ENCODE measurements around the gene EXOC3L1.

The EXOC3L1 gene

DNA sequence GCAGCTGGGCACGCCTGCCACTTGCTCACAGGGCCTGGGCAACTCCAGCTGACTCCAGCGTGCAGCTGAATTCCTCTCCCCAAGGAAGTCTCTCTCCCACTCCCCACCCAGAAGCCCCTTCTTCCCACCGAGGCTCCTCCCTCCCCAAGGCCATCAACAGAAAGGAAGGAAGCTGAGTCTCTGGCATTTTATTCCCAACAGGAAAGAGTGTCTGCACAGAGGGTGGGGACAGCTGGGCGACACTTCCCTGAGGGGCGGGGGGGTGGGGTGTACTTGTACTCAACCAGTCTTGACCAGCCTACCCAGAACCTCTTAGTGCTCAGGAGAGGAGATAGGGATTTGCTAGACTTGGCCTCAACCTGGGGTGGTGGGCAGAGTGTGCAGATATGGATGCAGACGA lies at the start of gene EXOC3L1:
EXOC3L1 (minus strand) TSS at position 96 of the 400 bp plus-strand sequence. CDS start 460 bp downstream, outside the sequence.
- no peak for DNase-seq (ENCODE audit: low read depth)

DNA sequence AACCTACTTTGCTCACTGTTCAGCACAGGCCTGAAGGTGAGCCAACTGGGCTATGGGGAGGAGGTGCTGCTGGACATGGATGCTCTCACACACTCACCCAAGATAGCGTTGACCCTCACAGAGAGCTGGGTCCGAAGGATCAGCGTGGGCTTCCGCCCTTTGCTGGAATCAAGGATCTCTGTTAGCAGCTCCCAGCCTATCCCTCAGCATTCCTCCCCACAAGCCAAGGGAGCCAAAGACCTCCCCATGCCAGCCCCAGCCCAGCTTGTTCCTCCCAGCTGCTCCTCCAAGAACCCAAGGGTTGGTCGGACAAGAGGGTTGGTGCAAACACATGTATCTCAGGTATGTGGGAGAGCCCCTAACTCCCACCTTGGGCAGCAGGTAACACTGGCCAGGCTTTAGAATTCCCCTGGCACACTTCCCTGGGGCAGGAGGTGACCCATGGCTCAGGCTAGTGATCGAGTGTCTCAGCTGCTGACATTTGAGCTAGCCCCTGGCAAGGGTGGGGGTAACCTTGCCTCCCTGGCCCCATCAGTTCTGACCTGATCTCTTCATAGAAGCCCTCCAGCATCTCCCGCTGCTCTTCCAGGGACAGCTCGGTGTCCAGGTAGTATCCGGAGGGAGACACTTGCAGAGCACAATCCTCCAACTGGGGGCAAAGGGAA lies 49.0 kb upstream of the EXOC3L1 start:
- DNase-seq (ENCODE audit: low read depth) = no peak

GRCh38 chr16:67238278-67238575 lies 48.3 kb upstream of the EXOC3L1 start:
- DNase-seq (ENCODE audit: low read depth) = no peak

- no peak for DNase-seq (ENCODE audit: low read depth)
These were observed 47.7 kb upstream of the EXOC3L1 start for GRCh38 chr16:67237396-67238277.

GRCh38 chr16:67236563-67237395 lies 46.8 kb upstream of the EXOC3L1 start:
- peak; percentile 66 for DNase-seq (ENCODE audit: low read depth)

DNA sequence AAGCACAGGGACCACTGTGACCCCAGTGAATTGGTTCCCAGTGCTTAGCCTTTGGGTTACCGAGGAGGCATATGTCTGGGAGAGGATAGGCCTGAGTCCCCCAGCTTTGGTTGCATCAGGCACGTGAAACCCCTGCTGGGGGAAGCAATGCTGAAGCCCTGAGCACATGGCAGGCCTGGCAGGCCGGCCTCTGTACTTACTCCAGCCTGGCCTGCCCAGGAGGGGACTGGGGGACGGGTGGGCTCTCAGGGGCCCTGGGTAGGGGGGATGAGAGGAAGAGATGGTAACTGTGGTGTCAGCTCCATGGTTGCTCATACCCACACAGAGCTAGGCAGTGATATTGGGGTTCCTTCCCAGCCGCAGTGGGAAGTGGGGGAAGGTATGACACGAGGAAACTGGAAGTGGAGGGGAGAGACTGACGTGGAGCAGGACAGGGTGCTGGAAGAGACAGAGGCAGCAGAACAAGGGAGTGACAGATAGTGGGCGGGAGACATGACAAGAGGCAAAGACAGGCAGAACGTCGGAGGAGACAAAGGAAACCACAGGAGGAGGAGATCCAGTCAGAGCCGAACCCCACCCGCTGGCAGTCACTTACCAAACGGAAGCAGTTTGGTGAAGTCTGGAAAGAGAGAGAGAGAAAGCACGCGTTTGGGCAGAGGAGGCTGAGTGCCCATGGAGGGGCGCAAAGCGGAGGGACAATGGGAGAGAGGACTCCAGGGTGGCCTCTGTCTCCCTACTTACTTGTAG lies 46.1 kb upstream of the EXOC3L1 start:
- no peak for DNase-seq (ENCODE audit: low read depth)

DNA sequence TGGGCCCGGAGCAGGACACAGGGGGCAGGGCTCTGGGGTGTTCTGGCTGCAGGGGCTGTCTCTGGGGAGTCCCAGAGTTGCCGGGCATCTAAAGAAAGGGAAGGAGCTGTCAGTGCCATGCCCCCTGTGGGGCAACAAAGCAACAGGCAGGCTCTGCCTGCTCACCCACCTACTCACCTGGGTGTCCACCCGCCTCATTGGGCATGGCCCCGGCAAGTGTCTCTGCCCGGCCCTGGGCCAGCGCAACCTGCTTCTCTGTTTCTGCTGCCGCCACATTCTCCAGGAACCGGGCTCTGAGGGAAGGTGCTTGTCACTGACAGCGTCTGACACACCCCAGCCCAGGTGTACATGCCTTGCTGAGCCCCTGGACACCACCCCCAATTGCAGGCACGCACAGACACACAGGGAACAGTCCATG lies 44.3 kb upstream of the EXOC3L1 start:
- DNase-seq (ENCODE audit: low read depth) = no peak

DNA sequence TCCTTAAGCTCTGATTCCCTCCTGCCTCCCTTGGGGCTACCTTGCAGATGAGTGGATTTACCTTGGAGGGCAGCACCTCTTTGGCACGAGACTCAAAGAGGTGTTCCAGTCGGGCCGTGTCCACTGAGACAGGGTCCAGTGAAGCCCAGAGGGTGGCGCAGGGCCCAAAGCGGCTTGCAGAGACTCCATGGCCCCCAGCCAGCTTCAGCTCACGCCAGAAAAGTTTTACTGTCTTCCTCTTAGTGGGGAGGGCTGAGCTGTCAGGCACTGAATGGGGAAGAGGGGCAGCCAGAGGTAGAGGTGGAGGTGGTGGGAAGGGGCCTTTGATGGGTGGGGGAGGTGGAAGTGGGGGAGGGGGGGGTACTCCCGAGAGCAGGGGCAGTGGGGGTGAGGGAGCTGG lies 43.7 kb upstream of the EXOC3L1 start:
- DNase-seq (ENCODE audit: low read depth) = no peak

- DNase-seq (ENCODE audit: low read depth) = no peak
These were observed 41.1 kb upstream of the EXOC3L1 start for GRCh38 chr16:67230809-67231660.

DNA sequence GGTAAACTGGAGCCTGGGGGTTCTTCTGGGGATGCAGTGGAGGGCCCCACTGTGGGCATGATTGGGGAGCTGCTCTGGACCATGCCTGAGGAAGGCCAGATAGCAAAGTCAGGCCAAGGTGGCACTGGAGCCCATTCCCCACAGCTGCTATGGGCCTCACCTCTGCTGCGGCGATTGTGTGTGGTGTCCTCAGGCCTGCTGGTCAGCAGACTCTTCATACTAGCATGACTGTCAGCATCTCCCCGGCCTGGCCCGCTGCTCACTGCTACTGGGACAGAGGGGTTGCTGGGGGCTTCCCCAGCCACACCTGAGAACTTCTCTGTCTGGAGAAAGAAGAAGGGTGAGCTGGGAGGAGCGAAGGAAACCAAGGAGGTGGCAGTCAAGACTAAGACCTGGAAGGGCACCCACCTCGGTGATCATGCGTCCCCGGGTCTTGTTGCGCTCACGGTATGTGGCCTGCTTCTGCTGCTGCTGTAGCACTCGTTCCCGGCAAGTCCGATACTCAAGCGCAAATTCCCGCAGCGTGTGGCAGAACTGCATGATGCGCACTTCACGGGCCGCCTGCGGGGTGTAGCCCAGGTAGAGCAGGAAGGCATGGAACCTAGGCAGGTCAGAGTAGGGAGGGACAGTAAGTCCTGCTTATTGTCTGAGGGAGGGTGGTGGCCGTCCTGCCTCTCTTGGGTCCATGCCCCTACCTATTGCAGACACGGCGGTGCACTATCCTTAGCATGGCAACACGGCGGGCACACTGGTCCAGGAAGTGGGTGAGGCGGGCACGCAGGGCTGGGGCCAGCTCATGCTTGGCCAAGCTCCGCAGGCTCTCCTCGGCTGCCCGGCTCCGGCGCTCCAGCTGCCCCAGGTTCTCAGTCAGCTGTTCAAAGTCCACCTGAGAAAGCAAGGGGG lies 40.2 kb upstream of the EXOC3L1 start:
- DNase-seq (ENCODE audit: low read depth) = no peak

GRCh38 chr16:67228905-67229304 lies 39.0 kb upstream of the EXOC3L1 start:
- no peak for DNase-seq (ENCODE audit: low read depth)

- no peak for DNase-seq (ENCODE audit: low read depth)
These were observed 38.3 kb upstream of the EXOC3L1 start for GRCh38 chr16:67228034-67228785.

DNA sequence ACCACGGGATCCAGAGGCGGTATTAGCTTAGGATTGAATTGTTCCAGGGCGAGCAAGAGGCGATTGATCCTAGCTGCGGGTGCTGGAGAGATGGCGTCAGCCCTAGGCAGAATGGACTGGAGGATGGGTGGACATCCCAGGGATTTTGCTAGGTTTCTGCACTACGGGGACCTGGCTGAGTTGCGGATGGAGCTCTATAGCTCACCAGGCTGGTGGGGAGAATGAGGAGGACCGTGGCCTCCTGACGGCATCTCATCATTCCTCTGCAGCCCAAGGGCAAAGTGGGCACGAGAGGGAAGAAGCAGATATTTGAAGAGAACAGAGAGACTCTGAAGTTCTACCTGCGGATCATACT lies 37.6 kb upstream of the EXOC3L1 start:
- DNase-seq (ENCODE audit: low read depth) = no peak

DNA sequence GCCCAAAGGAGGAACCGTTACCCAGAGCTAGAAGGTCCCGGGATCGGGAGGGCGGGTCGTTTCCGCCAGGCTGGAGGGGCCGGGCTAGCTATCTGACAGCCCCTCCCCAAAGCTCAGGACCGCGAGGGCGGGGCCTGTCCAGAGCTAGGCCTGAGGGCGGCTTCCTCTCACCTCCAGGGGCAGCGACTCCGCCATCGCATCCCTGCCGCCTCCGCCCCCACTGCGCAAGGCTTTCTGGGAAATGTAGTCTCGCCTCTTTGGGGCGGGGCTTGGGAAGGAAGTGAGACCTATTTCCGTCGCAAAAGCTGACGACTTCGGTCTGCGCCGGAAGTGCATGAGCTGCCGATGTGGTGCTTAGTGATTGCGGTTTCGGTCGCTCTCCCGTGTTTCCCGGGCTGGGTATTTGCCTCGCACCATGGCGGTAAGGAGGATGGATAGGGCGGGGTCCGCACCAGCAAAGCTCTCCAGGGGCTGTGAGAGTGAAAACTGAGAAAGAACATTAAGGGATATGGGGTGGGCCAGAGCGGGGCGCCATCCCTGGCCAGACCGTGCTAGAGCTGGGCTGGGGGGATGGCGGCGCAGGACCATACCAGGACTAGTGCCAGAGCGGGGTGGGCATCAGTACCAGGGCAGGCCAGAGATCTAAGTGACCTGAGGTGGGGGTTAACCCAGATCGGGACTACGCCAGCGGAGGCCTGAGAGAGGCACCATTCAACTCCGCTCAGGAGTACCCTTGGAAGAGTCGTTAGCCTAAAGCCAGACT lies 37.0 kb upstream of the EXOC3L1 start, which contains the start of gene TMEM208:
TMEM208 (plus strand) TSS at position 327 of the 763 bp plus-strand sequence; CDS start at position 416, 89 bp downstream.
- DNase-seq (ENCODE audit: low read depth) = peak; percentile 99

DNA sequence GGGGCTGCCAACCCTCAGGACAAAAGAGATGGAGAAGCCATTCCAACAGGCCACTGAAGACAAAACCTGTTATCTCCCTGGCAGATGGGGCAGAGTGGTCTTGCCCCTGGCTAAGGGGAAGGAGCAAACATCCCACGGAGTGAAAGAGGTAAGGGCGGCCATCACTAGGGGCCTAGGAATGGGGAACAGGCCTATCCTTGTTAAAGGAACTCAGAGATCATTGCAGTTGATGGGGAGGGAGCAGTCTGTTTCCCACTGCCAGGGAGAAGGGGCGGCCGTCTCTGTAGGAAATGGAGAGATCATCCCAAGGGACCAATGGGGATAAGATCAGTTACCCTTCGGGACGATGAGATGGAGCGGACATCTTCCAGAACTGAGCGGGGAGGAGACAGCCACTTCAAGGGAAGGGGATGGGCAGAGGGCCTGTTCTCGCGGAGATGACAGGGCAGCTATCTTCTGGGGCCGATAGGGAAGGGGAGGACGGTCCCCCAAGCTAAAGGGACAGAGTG lies 36.4 kb upstream of the EXOC3L1 start:
- DNase-seq (ENCODE audit: low read depth) = no peak

DNA sequence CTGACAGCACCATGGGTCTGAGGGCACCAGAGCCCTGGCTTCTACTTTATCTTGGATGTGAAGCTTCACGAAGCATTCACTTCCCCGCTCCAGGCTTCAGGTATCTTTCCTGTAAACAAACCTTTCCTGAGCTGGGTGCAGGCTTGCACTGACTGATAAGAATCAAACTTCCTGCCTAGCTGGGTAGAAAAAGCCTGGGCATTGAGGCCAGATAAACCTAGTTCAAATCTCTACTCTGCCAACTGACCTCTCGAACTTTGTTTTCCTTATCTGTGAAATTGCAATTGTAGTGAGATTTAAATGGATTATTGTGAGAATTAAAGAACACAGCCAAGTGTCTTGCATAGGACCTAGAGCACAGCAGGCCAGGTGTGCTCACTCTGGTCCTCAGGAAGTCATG lies 34.1 kb upstream of the EXOC3L1 start:
- no peak for DNase-seq (ENCODE audit: low read depth)

- no peak for DNase-seq (ENCODE audit: low read depth)
These were observed 26.9 kb upstream of the EXOC3L1 start for GRCh38 chr16:67216612-67217490.

All from stimulated activated CD8-positive, alpha-beta memory T cell treated with anti-CD3 and anti-CD28 coated beads, Interleukin-7, amount 100 ng/mL, for 24 hours (primary cell).